Activated CD4-positive, alpha-beta memory T cell treated with anti-CD3 and anti-CD28 coated beads for 36 hours (primary cell): ENCODE results near the gene ZNF215. TPM values are rescaled to one million over a fixed set of nuclear protein-coding genes. Genes with fewer than 3 reads are reported as not detected.
"Not testable (repeated sequence)": the region's sequence is repeated elsewhere in the genome, so short reads cannot be mapped to it uniquely, and the experiment has no call there.

ENCODE experiments used
- CTCF ChIA-PET: fragments of 350-600 bp; sonication (Branson Sonifier 250); formaldehyde crosslinking; loops from one replicate; lab custom pipeline; 2021; ENCODE audit warnings: antibody characterized with exemption, inconsistent platforms; lab: Charles Lee
- POLR2A ChIA-PET: fragments of 350-600 bp; sonication (Branson Sonifier 250); formaldehyde crosslinking; loops from one replicate; lab custom pipeline; 2021; ENCODE audit warnings: antibody characterized with exemption; lab: Charles Lee
- DNase-seq: peaks from one replicate; pipeline ENCODE4 v3.0.0-alpha.2; 2020
- H3K27ac Mint-ChIP-seq: one replicate; pipeline ENCODE4 v1.8.0; 2021; ENCODE audit warnings: mixed read lengths
- H3K27me3 Mint-ChIP-seq: one replicate; pipeline ENCODE4 v1.8.0; 2021; ENCODE audit warnings: mixed read lengths
- H3K36me3 Mint-ChIP-seq: one replicate; pipeline ENCODE4 v1.8.0; 2021; ENCODE audit warnings: mixed read lengths
- H3K4me1 Mint-ChIP-seq: one replicate; pipeline ENCODE4 v1.8.0; 2021; ENCODE audit warnings: low read depth, mixed read lengths
- H3K4me3 Mint-ChIP-seq: one replicate; pipeline ENCODE4 v1.8.0; 2021; ENCODE audit warnings: mild to moderate bottlenecking, mixed read lengths
- H3K9me3 Mint-ChIP-seq: one replicate; pipeline ENCODE4 v1.8.0; 2021; ENCODE audit warnings: mixed read lengths
- intact Hi-C: fragments of 100-400 bp; cut with micrococcal nuclease; formaldehyde crosslinking; loops from one replicate; pipeline ENCODE4 v1.15.1; 2023
- total RNA-seq, 2 experiments: library from RNA; stranded (reverse); gene quantifications; one replicate each; pipeline ENCODE4 v1.2.3, GENCODE V29; 2021

The ZNF215 gene
- total RNA-seq, 2 experiments from 2014 or later = 0.57 to 0.68 TPM

GRCh38 chr11:6954248-6954647, 28.0 kb downstream of the ZNF215 start:
- CTCF ChIA-PET, POLR2A ChIA-PET, DNase-seq, H3K27me3 Mint-ChIP-seq, H3K4me1 Mint-ChIP-seq, H3K4me3 Mint-ChIP-seq, H3K36me3 Mint-ChIP-seq, H3K27ac Mint-ChIP-seq, H3K9me3 Mint-ChIP-seq, intact Hi-C loops: not testable (repeated sequence)

GRCh38 chr11:6962141-6962540, 35.9 kb downstream of the ZNF215 start:
- no peak for DNase-seq
- H3K27me3 Mint-ChIP-seq = no peaks in the 10 kb centered on the region
- ChIA-PET POLR2A (no interaction called here), CTCF (no interaction called here)
- no peak overlapping the region for H3K27ac Mint-ChIP-seq
- H3K36me3 Mint-ChIP-seq = no peaks in the 10 kb centered on the region
- intact Hi-C loops = no loop called here
- H3K9me3 Mint-ChIP-seq = peaks cover 3% of the 10 kb centered on the region
- no peak overlapping the region for H3K4me3 Mint-ChIP-seq
- H3K4me1 Mint-ChIP-seq = no peaks in the 10 kb centered on the region

GRCh38 chr11:6962673-6963072, 36.4 kb downstream of the ZNF215 start:
- Mint-ChIP-seq H3K4me1 (no peaks in the 10 kb centered on the region), H3K27me3 (no peaks in the 10 kb centered on the region), H3K36me3 (no peaks in the 10 kb centered on the region), H3K27ac (no peak overlapping the region), H3K4me3 (no peak overlapping the region), H3K9me3 (peaks cover 4% of the 10 kb centered on the region)
- CTCF ChIA-PET = no interaction called here
- intact Hi-C loops = no loop called here
- DNase-seq = no peak
- POLR2A ChIA-PET = no interaction called here

GRCh38 chr11:6968816-6969215, 42.6 kb downstream of the ZNF215 start:
- CTCF ChIA-PET = interaction anchor here (0.8 kb wide), 1 partner anchor 157 kb away, joined by 4 read pairs; no protein-coding TSS in a partner anchor
- no peak overlapping the region for H3K27ac Mint-ChIP-seq

GRCh38 chr11:6969854-6970253, 43.6 kb downstream of the ZNF215 start:
- H3K9me3 Mint-ChIP-seq, H3K27me3 Mint-ChIP-seq, intact Hi-C loops, CTCF ChIA-PET, POLR2A ChIA-PET, H3K27ac Mint-ChIP-seq, H3K4me1 Mint-ChIP-seq, H3K36me3 Mint-ChIP-seq, H3K4me3 Mint-ChIP-seq, DNase-seq: not testable (repeated sequence)

More at GRCh38 chr11:6968816-6969215, 42.6 kb downstream of the ZNF215 start:
- Mint-ChIP-seq H3K27me3 (no peaks in the 10 kb centered on the region), H3K9me3 (peaks cover 8% of the 10 kb centered on the region), H3K4me1 (no peaks in the 10 kb centered on the region), H3K4me3 (no peak overlapping the region), H3K36me3 (no peaks in the 10 kb centered on the region)
- POLR2A ChIA-PET = interaction anchor here (0.6 kb wide), 1 partner anchor 889 kb away, joined by 3 read pairs; no protein-coding TSS in a partner anchor
- intact Hi-C loops = no loop called here
- no peak for DNase-seq

- Mint-ChIP-seq H3K9me3 (no peaks in the 10 kb centered on the region), H3K4me1 (no peaks in the 10 kb centered on the region), H3K4me3 (no peak overlapping the region), H3K36me3 (no peaks in the 10 kb centered on the region), H3K27ac (no peak overlapping the region), H3K27me3 (peaks cover 7% of the 10 kb centered on the region)
- DNase-seq = no peak
- intact Hi-C loops = no loop called here
- POLR2A ChIA-PET = no interaction called here
- CTCF ChIA-PET = no interaction called here
Measured at GRCh38 chr11:6979365-6979764, 53.1 kb downstream of the ZNF215 start.

GRCh38 chr11:6986487-6986886, 60.3 kb downstream of the ZNF215 start:
- ChIA-PET POLR2A (no interaction called here), CTCF (no interaction called here)
- no peak for DNase-seq
- Mint-ChIP-seq H3K4me3 (no peak overlapping the region), H3K9me3 (no peaks in the 10 kb centered on the region), H3K27ac (no peak overlapping the region), H3K36me3 (no peaks in the 10 kb centered on the region), H3K27me3 (peaks cover 3% of the 10 kb centered on the region), H3K4me1 (no peaks in the 10 kb centered on the region)
- intact Hi-C loops = no loop called here

GRCh38 chr11:6988506-6988905, 62.3 kb downstream of the ZNF215 start:
- ChIA-PET POLR2A (no interaction called here), CTCF (no interaction called here)
- Mint-ChIP-seq H3K9me3 (no peaks in the 10 kb centered on the region), H3K36me3 (no peaks in the 10 kb centered on the region), H3K4me1 (no peaks in the 10 kb centered on the region), H3K4me3 (no peak overlapping the region), H3K27ac (no peak overlapping the region), H3K27me3 (no peaks in the 10 kb centered on the region)
- intact Hi-C loops = no loop called here
- no peak for DNase-seq

- H3K27me3 Mint-ChIP-seq = no peaks in the 10 kb centered on the region
- no peaks in the 10 kb centered on the region for H3K4me1 Mint-ChIP-seq
- intact Hi-C loops = no loop called here
Measured at GRCh38 chr11:6991227-6991626, 65.0 kb downstream of the ZNF215 start.

GRCh38 chr11:6992026-6992425, 65.8 kb downstream of the ZNF215 start:
- no peaks in the 10 kb centered on the region for H3K27me3 Mint-ChIP-seq
- ChIA-PET CTCF (interaction anchor here (1.3 kb wide), 1 partner anchor 180 kb away, joined by 4 read pairs; no protein-coding TSS in a partner anchor), POLR2A (no interaction called here)
- H3K4me1 Mint-ChIP-seq = no peaks in the 10 kb centered on the region
- no peaks in the 10 kb centered on the region for H3K9me3 Mint-ChIP-seq
- DNase-seq = no peak
- no peak overlapping the region for H3K27ac Mint-ChIP-seq
- H3K36me3 Mint-ChIP-seq = no peaks in the 10 kb centered on the region
- intact Hi-C loops = no loop called here
- H3K4me3 Mint-ChIP-seq = no peak overlapping the region

More at GRCh38 chr11:6991227-6991626, 65.0 kb downstream of the ZNF215 start:
- no peaks in the 10 kb centered on the region for H3K9me3 Mint-ChIP-seq
- CTCF ChIA-PET = interaction anchor here (1.3 kb wide), 1 partner anchor 179 kb away, joined by 4 read pairs; no protein-coding TSS in a partner anchor
- POLR2A ChIA-PET = no interaction called here
- DNase-seq = no peak
- H3K4me3 Mint-ChIP-seq = no peak overlapping the region
- H3K36me3 Mint-ChIP-seq = no peaks in the 10 kb centered on the region
- no peak overlapping the region for H3K27ac Mint-ChIP-seq

- no peaks in the 10 kb centered on the region for H3K27me3 Mint-ChIP-seq
- H3K27ac Mint-ChIP-seq = no peak overlapping the region
- no peaks in the 10 kb centered on the region for H3K36me3 Mint-ChIP-seq
- DNase-seq = no peak
- ChIA-PET CTCF (no interaction called here), POLR2A (no interaction called here)
- H3K4me1 Mint-ChIP-seq = no peaks in the 10 kb centered on the region
- H3K9me3 Mint-ChIP-seq = no peaks in the 10 kb centered on the region
- H3K4me3 Mint-ChIP-seq = no peak overlapping the region
- intact Hi-C loops = no loop called here
Measured at GRCh38 chr11:6992457-6993417, 66.5 kb downstream of the ZNF215 start.

GRCh38 chr11:6995703-6996102, 69.5 kb downstream of the ZNF215 start:
- Mint-ChIP-seq H3K4me1 (no peaks in the 10 kb centered on the region), H3K4me3 (no peak overlapping the region), H3K36me3 (no peaks in the 10 kb centered on the region), H3K9me3 (no peaks in the 10 kb centered on the region), H3K27me3 (peaks cover 4% of the 10 kb centered on the region), H3K27ac (no peak overlapping the region)
- intact Hi-C loops = no loop called here
- ChIA-PET CTCF (no interaction called here), POLR2A (no interaction called here)
- DNase-seq = no peak
